ENCODE data around the gene KANSL1. TPM values are rescaled to one million over a fixed set of nuclear protein-coding genes. Genes with fewer than 3 reads are reported as not detected.
A peak's percentile ranks its signal among the peaks of the same experiment; 100 is the strongest.

The KANSL1 gene
- polyA plus RNA-seq, 3 donors: 3.1 to 31.9 (median 4.6) TPM

DNA sequence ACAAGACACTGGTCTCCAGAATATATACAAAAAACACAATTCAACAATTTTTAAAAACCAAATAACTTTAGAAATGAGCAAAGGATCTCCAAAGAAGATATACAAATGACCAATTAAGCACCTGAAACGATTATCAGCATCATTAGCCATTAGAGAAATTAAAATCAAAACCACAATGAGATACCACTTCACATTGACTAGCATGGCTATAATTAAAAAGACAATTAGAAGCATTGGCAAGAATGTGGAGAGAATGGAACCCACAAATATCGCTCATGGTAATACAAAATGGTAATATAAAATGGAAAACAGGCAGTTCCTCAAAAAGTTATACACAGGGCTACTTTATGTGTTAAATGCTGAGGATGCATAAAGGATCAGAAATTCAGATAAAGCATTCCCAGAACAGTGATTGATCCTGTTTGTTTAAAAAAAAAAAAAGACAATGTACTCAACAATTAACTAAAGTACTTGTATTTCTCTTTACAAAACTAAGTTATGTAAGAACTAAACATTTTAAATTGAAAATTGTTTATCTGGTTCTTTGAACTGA is 52.5 kb downstream of the KANSL1 start:
- Histone ChIP-seq H3K4me3 (replicated peaks in 1 of 3; ENCODE audit: low read depth in 2 of 3, low read length in 3 of 3) (no peak overlapping the region), H2AFZ (ENCODE audit: insufficient read depth, low read depth, low read length, poor library complexity, severe bottlenecking) (no peak overlapping the region), H3K9ac (ENCODE audit: insufficient read depth, low read length, poor library complexity, severe bottlenecking) (no peak overlapping the region), H3K4me1 (ENCODE audit: control insufficient read depth in 1 of 2, insufficient read depth in 2 of 2, low read length in 2 of 2) (peaks cover 28 to 51% of the 10 kb centered on the region in 2 donors), H3K36me3 (replicated peaks in 1 of 2; ENCODE audit: control insufficient read depth in 1 of 2, insufficient read depth in 2 of 2, low read length in 2 of 2) (no peaks in the 10 kb centered on the region), H3K9me3 (replicated peaks in 1 of 2; ENCODE audit: control insufficient read depth in 1 of 2, insufficient read depth in 1 of 2, low read length in 2 of 2) (no peaks in the 10 kb centered on the region), H3K27ac (ENCODE audit: low read depth in 1 of 2, low read length in 2 of 2) (peak overlapping the region in 1 of 2 donors; percentile 76), H4K20me1 (ENCODE audit: insufficient read depth, low read length) (peaks cover 98% of the 10 kb centered on the region), H3K79me2 (ENCODE audit: insufficient read depth, low read length) (peaks cover 100% of the 10 kb centered on the region), H3K27me3 (ENCODE audit: control insufficient read depth in 2 of 2, insufficient read depth in 2 of 2, low read length in 2 of 2) (no peaks in the 10 kb centered on the region), H3K4me2 (replicated peaks; ENCODE audit: extremely low read depth, low read length, poor library complexity, severe bottlenecking) (no peak overlapping the region)
- no peak overlapping the region for H3K4me3 Mint-ChIP-seq
- WGBS (ENCODE audit: insufficient coverage): no CpG with 5 or more reads among the region's 2 CpGs
- intact Hi-C loops (cut with micrococcal nuclease): no loop called here
- peaks cover 78% of the 10 kb centered on the region for H3K4me1 Mint-ChIP-seq
- no peak for DNase-seq
- peaks cover 3 to 7% of the 10 kb centered on the region in 2 donors for H3K36me3 Mint-ChIP-seq
- H3K27me3 Mint-ChIP-seq (ENCODE audit: low read depth in 3 of 3): no peaks in the 10 kb centered on the region
- H3K27ac Mint-ChIP-seq: peak overlapping the region in 3 of 7 donors; percentile 11 to 92 (median 81)
- no peaks in the 10 kb centered on the region for H3K9me3 Mint-ChIP-seq
- TF ChIP-seq, protein P1, sequence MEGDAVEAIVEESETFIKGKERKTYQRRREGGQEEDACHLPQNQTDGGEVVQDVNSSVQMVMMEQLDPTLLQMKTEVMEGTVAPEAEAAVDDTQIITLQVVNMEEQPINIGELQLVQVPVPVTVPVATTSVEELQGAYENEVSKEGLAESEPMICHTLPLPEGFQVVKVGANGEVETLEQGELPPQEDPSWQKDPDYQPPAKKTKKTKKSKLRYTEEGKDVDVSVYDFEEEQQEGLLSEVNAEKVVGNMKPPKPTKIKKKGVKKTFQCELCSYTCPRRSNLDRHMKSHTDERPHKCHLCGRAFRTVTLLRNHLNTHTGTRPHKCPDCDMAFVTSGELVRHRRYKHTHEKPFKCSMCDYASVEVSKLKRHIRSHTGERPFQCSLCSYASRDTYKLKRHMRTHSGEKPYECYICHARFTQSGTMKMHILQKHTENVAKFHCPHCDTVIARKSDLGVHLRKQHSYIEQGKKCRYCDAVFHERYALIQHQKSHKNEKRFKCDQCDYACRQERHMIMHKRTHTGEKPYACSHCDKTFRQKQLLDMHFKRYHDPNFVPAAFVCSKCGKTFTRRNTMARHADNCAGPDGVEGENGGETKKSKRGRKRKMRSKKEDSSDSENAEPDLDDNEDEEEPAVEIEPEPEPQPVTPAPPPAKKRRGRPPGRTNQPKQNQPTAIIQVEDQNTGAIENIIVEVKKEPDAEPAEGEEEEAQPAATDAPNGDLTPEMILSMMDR (IDR thresholded peaks at IDR 0.05): no peak

DNA sequence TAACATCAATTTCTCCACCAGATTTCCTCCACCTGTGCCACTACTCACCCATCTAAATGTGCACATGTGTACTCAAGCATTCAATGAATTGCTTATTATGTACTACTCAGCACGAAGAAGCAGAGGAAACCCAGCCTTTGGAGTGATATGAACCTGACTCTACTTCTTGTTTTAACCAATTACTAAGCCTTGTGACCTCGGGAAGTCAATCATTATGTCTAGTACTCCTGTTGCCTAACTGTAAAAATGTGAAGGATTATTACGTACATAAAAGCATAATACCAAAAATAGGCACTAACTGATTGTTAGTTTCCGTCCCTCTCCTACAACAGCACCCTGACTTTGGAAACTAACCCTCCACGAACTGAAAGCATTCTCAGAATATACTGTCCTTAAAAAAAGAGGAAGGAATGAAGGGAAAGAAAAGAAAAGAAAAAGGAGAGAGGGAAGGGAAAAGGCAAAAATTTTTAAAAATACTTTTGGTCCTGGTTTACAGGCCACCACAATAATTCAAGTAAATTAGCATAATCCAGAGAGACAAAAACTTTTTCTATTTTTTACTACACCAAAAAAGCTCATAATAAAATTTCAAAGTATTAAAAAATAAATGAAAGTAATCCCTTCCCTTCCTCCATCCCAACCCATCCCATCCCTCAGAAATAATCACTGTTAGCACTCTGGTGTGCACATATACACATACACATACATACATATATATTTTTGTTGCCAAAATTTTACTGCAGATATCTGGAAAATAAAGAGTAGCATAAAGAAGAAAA is 53.6 kb downstream of the KANSL1 start:
- intact Hi-C loops (cut with micrococcal nuclease): no loop called here
- WGBS (ENCODE audit: insufficient coverage): no CpG with 5 or more reads among the region's 5 CpGs
- H3K27me3 ChIP-seq (ENCODE audit: control insufficient read depth in 2 of 2, insufficient read depth in 2 of 2, low read length in 2 of 2): no peaks in the 10 kb centered on the region
- H3K36me3 ChIP-seq (replicated peaks in 1 of 2; ENCODE audit: control insufficient read depth in 1 of 2, insufficient read depth in 2 of 2, low read length in 2 of 2): no peaks in the 10 kb centered on the region
- H3K36me3 Mint-ChIP-seq: peaks cover 3 to 7% of the 10 kb centered on the region in 2 donors
- H3K4me1 Mint-ChIP-seq: peaks cover 80% of the 10 kb centered on the region
- H3K27ac Mint-ChIP-seq: peak overlapping the region; percentile 22 to 85 (median 73)
- peak; percentile 38 to 55 (median 42) for DNase-seq
- peak overlapping the region in 2 of 3 experiments; percentile 23 to 58 for H3K4me3 ChIP-seq (replicated peaks in 1 of 3; ENCODE audit: low read depth in 2 of 3, low read length in 3 of 3)
- peak overlapping the region; percentile 41 for H3K9ac ChIP-seq (ENCODE audit: insufficient read depth, low read length, poor library complexity, severe bottlenecking)
- TF ChIP-seq, protein P1 (IDR thresholded peaks at IDR 0.05): no peak
- no peaks in the 10 kb centered on the region for H3K9me3 Mint-ChIP-seq
- peaks cover 98% of the 10 kb centered on the region for H4K20me1 ChIP-seq (ENCODE audit: insufficient read depth, low read length)
- peaks cover 28 to 56% of the 10 kb centered on the region in 2 donors for H3K4me1 ChIP-seq (ENCODE audit: control insufficient read depth in 1 of 2, insufficient read depth in 2 of 2, low read length in 2 of 2)
- peak overlapping the region; percentile 66 for H3K4me2 ChIP-seq (replicated peaks; ENCODE audit: extremely low read depth, low read length, poor library complexity, severe bottlenecking)
- H3K27ac ChIP-seq (ENCODE audit: low read depth in 1 of 2, low read length in 2 of 2): peak overlapping the region in 1 of 2 donors; percentile 74
- no peak overlapping the region for H2AFZ ChIP-seq (ENCODE audit: insufficient read depth, low read depth, low read length, poor library complexity, severe bottlenecking)
- no peaks in the 10 kb centered on the region for H3K9me3 ChIP-seq (replicated peaks in 1 of 2; ENCODE audit: control insufficient read depth in 1 of 2, insufficient read depth in 1 of 2, low read length in 2 of 2)
- peak overlapping the region; percentile 52 to 67 for H3K4me3 Mint-ChIP-seq
- no peaks in the 10 kb centered on the region for H3K27me3 Mint-ChIP-seq (ENCODE audit: low read depth in 3 of 3)
- peaks cover 100% of the 10 kb centered on the region for H3K79me2 ChIP-seq (ENCODE audit: insufficient read depth, low read length)

Data from CD14-positive monocyte (primary cell).